ENCODE results near the gene MARCHF3.

- no peak for TF ChIP-seq MYC (IDR thresholded peaks at IDR 0.05; ENCODE audit: insufficient read depth, insufficient read length, insufficient replicate concordance, low read length, severe bottlenecking)
- TF ChIP-seq, protein P1, sequence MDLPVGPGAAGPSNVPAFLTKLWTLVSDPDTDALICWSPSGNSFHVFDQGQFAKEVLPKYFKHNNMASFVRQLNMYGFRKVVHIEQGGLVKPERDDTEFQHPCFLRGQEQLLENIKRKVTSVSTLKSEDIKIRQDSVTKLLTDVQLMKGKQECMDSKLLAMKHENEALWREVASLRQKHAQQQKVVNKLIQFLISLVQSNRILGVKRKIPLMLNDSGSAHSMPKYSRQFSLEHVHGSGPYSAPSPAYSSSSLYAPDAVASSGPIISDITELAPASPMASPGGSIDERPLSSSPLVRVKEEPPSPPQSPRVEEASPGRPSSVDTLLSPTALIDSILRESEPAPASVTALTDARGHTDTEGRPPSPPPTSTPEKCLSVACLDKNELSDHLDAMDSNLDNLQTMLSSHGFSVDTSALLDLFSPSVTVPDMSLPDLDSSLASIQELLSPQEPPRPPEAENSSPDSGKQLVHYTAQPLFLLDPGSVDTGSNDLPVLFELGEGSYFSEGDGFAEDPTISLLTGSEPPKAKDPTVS (IDR thresholded peaks at IDR 0.05; ENCODE audit: low read depth, low read length) = no peak
- TF ChIP-seq POLR2A (IDR thresholded peaks at IDR 0.05; ENCODE audit: low read depth, low read length) = no peak
- no peak for TF ChIP-seq HDAC2 (IDR thresholded peaks at IDR 0.05)
These were observed 112.3 kb downstream of the MARCHF3 start for GRCh38 chr5:126917918-126918614.

Measured in GM12878 (cell line).